ENCODE data around the gene CRIM1.

Gene CRIM1

DNA sequence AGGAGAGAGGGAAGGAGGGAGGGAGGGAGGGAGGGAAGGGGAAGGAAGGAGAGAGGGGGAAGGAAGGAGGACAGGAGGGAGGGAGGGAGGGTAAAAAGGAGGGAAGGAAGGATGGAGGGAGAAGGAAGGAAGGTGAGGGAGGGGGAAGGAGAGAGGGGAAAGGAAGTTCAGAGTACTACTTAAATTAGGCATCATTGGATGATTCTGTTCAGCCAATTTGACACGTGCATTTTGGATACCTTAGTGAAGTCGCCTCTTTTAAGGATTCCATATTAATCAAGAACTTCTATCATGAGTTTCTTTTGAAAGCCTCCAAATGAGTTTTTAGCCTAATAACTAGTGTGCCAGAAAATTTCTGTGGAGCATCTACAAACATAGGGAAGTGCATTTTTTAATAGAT is 179.5 kb downstream of the CRIM1 start:
- H3K4me3 ChIP-seq (ENCODE audit: low read depth, low read length), result no peak overlapping the region
- TF ChIP-seq, protein P1, sequence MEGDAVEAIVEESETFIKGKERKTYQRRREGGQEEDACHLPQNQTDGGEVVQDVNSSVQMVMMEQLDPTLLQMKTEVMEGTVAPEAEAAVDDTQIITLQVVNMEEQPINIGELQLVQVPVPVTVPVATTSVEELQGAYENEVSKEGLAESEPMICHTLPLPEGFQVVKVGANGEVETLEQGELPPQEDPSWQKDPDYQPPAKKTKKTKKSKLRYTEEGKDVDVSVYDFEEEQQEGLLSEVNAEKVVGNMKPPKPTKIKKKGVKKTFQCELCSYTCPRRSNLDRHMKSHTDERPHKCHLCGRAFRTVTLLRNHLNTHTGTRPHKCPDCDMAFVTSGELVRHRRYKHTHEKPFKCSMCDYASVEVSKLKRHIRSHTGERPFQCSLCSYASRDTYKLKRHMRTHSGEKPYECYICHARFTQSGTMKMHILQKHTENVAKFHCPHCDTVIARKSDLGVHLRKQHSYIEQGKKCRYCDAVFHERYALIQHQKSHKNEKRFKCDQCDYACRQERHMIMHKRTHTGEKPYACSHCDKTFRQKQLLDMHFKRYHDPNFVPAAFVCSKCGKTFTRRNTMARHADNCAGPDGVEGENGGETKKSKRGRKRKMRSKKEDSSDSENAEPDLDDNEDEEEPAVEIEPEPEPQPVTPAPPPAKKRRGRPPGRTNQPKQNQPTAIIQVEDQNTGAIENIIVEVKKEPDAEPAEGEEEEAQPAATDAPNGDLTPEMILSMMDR (IDR thresholded peaks at IDR 0.05; ENCODE audit: control insufficient read depth, extremely low read depth, insufficient read depth), result no peak
- DNase-seq (ENCODE audit: low read depth), result no peak

DNA sequence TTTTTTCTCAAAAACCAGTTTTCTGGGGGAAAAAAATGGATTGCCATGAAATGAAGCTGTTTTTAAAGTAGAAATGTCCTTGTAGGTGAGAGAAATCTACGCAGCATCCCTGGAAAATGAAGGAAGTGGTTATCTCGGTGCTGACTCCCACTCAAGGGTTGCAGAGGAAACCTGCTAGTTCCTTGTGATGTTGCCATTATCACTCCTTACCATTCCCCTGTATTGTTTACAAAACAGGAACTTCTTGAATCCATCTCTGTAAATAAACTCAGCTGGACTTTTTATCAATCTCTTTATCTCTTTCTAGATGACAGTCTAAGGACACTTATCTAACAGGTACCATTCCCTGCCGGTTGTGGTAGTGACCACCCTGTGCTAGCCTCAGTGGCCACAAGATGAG is 181.2 kb downstream of the CRIM1 start:
- TF ChIP-seq, protein P1 (IDR thresholded peaks at IDR 0.05; ENCODE audit: control insufficient read depth, extremely low read depth, insufficient read depth), result no peak
- peak; percentile 19 for DNase-seq (ENCODE audit: low read depth)
- no peak overlapping the region for H3K4me3 ChIP-seq (ENCODE audit: low read depth, low read length)

DNA sequence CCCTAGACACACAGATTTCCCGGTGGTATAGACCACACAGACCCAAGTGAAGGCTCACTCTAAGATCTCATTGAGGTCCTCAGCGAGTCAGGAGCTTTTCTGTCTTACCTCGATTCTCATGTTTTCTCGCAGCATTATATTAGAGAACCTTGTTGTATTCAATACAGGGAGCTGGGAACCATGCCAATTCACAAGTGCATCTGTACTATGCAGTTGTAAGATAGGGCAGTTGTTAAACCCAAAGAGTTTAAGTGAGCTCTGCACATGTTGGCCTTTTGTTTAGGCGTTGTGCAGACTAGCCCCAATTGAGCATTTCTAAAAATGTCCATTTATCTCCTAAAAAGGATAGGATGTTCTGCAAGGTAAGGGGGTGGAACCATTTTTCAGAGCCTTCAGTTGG is 182.8 kb downstream of the CRIM1 start:
- DNase-seq (ENCODE audit: low read depth), result no peak
- no peak overlapping the region for H3K4me3 ChIP-seq (ENCODE audit: low read depth, low read length)
- TF ChIP-seq, protein P1 (IDR thresholded peaks at IDR 0.05; ENCODE audit: control insufficient read depth, extremely low read depth, insufficient read depth), result no peak

DNA sequence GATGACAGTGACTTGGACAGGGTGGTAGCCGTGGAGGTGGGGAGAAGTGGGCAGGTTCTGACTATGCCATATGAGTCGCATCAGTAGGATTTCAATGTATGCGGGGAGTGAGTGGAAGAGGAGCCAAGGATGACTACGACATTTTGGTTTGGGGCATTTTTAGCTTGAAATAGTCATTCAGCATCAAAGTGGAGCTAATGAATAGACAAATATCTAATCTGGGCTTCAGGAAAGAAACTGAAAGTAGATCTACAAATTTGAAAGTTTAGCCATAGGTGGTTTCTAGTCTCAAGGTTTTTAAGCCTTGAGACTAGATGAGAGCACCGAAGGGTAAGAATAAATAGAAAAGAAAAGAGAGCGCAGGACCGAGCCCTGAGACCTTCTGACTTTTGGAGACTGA is 184.1 kb downstream of the CRIM1 start:
- no peak overlapping the region for H3K4me3 ChIP-seq (ENCODE audit: low read depth, low read length)
- TF ChIP-seq, protein P1 (IDR thresholded peaks at IDR 0.05; ENCODE audit: control insufficient read depth, extremely low read depth, insufficient read depth), result no peak
- no peak for DNase-seq (ENCODE audit: low read depth)

DNA sequence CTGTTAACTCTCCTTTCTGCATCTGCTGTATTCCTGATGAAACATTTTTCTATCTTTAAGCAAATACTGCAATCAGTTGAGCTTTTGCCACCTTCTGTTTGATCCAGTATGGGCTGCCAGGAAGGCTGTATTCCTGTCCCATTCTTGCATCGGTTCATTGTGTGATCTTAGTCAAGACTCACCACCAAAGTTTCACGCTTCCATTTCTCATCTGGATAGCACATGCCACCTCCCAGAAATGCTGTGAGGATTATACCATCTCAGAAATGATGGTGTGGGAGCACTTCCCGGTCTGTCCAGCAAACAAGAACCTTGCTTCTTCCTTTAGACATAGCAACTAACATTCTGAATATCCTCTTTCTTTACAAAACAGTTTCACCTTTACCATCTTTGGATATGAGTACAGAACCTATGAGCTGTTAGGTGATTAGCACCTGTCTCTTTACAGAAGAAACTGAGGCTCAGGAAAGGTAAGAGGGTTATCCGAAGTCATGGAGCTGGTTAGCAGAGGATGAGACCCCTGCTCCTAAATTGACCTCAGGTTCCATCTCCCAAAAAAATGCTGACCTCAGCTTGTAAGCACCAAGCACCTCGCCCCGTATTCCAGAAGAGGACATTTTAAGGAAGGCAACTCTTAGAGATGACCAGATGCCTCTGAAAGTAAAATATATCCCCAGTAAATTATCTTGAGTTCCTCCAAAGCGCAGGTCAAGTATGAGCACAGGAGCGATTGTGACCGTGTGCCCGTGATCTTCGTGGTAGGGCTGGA is 185.6 kb downstream of the CRIM1 start:
- no peak overlapping the region for H3K4me3 ChIP-seq (ENCODE audit: low read depth, low read length)
- DNase-seq (ENCODE audit: low read depth), result no peak
- TF ChIP-seq, protein P1 (IDR thresholded peaks at IDR 0.05; ENCODE audit: control insufficient read depth, extremely low read depth, insufficient read depth), result no peak

DNA sequence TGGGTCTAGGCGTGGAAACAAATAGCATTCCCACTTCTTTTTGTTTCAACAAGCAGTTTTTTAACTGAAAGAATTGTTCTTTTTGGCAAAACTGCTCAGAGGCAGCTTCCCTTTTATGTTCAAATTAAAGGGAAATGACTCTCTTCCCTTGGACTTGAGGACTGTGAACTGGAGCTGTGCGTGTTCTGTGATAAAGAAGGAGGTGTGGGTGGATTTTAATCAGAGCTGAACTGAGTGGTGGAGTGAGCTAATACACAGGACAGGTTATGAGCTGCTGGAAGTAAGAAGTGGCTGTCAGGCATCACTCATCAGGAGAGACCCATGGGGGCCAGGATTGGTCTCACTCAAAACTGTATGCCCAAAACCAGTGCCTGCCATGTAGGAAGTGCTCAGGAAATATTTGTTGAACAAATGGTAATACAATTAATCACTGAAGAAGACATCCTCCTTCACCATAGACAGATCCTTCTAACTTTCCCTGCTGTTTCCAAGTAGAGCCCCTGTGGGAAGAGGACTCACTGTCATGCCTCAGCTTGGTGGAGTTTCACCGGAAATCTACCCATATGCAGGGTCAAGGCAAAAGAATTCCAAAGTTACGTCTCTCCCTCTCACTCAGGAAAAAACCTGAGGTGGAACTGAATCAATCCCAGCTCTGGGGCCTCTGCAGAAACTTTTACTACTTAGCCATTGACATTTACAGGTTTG is 186.5 kb downstream of the CRIM1 start:
- H3K4me3 ChIP-seq (ENCODE audit: low read depth, low read length), result no peak overlapping the region
- TF ChIP-seq, protein P1 (IDR thresholded peaks at IDR 0.05; ENCODE audit: control insufficient read depth, extremely low read depth, insufficient read depth), result no peak
- DNase-seq (ENCODE audit: low read depth), result no peak

Measured in LNCaP clone FGC (cell line).